AG20443 (cell line): ENCODE measurements around the gene ADARB2.

Source experiments
- DNase-seq: peaks from one replicate; pipeline ENCODE4 v3.0.0; 2012; ENCODE audit warnings: low spot score, mixed read lengths

The ADARB2 gene

GRCh38 chr10:1187855-1188557 lies 549.3 kb downstream of the ADARB2 start:
- no peak for DNase-seq

DNA sequence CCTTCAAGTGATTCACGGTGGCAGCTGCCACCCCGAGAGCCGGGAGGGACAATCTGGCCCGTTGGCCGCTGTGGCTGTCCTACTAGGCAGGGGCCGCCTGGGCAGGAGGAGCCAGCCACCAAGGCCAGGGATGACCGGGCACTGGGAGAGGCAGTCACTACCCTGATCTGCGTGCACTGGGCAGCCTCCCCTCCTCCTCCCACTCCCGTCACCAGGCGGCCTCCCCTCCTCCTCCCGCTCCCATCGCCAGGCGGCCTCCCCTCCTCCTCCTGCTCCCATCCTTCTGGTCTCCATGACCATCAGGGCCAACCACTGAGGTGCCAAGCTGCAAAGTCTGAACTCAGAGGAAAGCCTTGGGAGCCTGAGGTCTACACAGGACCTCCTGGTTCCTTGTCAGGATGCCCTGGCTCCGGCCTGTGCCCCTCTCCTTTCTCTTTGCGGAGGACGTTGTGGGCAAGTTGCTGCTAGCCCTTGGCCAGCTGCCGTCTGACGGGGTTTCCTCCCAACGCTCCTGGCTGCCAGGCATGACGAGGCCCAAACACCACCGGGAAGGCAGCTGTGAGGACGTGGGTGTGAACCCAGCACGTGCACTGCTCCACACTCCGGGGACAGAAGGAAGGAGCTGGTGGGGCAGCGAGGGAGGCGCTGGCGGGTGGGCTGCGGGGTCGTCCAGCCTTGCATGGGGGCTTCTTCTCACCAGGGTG lies 550.0 kb downstream of the ADARB2 start:
- no peak for DNase-seq

GRCh38 chr10:1186683-1186990 lies 550.7 kb downstream of the ADARB2 start:
- DNase-seq, result no peak

- no peak for DNase-seq
These were observed 551.2 kb downstream of the ADARB2 start for GRCh38 chr10:1185911-1186682.

DNA sequence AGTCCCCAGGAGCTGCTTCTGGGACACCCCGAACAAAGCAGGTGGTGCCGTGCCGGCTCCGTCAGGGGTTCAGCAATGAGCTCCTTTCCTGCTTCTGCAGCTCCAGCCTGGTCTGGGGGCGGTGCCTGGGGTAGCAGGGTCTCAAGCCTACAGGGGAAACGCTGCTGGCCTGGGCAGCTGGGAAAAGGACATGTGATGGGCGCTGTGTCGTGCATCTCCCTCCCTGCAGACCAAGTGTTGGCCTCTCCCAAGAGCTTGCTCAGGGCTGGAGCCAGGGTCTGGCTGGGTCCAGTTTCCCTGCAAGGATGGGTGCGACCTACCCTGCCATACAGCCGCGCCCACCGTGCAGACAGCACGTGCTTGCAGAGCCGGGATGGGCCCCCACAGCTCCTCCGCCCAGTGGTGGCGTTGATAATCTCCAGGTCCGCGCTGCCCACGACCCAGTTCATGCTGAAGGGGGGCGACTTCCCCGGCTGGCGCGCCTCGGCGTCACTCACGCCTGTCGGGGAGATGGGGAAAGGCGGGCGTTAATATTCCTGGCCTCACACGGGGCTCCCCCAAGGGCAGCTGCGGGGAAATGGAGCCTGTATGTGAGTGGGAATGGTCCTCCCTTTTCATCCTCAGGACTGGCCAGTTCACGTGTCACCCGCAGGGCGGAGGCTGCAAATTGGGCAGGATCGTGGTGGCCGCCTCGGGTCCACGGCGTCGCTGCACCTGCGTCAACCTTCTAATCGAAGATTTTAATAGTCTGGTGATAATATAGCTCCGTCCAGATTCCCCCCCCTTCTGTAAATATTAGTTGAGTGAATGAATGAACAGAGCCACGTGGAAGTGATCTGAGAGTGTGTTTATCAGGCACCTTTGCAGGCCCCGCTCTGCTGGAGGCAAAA lies 552.5 kb downstream of the ADARB2 start:
- no peak for DNase-seq

DNA sequence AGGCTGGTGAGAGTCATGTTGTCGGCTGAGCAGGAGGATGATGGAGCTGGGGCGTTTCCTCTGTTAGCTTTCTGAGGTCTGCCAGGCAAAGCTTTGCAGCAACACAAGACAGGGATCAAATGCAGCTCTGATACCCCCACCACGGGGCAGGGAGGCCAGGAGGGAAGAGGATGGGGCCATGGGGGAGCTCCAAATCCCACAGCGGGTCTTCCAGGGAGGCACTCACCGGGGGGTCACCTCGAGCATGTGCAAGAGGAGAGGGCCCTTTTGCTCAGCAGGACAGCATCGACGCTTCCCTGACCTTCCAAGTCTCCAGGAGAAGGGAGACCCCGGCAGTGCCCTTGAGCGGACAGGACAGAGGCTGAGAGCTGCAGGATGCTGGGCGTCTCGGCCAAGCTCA lies 553.6 kb downstream of the ADARB2 start:
- DNase-seq, result no peak

- no peak for DNase-seq
These were observed 554.3 kb downstream of the ADARB2 start for GRCh38 chr10:1183033-1183396.

DNA sequence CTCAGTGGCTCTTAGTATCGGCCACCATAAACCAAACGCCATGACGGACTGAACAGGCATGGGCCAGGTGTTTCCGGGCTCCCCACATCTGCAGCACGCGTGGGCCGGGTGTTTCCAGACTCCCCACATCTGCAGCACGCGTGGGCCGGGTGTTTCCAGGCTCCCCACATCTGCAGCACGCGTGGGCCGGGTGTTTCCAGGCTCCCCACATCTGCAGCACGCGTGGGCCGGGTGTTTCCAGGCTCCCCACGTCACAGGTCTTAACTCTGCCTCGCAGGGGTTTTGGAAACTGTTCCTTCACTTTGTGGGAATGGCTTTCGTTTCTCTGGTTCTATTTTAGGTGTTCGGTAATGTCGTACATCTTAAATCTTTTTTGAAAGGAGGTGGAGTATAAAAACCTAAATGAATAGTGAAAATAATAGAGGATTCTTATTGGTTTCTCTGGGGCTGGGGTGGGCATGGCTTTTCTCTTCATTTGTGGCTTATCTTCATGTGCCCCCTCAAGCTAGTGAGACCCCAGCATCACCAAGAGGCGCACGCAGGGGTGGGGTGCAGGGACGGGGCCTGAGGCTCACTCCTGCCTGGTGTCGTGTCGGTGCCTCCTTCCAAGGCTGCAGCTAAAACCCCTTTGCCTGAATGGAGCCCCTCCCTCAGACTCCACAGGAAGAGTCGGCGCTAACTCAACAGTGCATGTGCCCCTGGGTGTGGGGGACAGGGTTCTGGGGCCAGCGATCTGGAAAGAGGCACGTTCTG lies 554.9 kb downstream of the ADARB2 start:
- no peak for DNase-seq

DNA sequence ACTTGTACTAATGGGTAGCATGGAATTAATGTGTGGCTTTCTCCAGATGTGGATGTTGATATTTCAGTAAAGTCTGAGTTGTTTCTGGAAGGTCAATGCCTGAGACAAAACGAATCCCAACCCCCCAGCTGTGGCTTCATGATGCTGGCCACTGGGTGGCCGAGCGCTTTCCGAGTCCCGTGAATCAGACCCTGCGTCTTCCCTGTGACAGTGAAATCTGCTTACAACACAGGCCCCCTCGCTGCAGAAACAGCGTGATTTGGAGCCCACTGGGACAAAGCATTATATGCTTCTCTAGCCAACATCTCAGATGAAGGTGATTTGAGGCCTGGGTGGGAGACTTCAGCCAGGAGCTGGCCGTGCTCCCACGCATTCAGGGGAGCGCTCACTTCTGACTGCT lies 556.5 kb downstream of the ADARB2 start:
- no peak for DNase-seq

- DNase-seq, result no peak
These were observed 557.1 kb downstream of the ADARB2 start for GRCh38 chr10:1180071-1180730.

GRCh38 chr10:1179346-1180070 lies 557.8 kb downstream of the ADARB2 start:
- DNase-seq, result no peak

DNA sequence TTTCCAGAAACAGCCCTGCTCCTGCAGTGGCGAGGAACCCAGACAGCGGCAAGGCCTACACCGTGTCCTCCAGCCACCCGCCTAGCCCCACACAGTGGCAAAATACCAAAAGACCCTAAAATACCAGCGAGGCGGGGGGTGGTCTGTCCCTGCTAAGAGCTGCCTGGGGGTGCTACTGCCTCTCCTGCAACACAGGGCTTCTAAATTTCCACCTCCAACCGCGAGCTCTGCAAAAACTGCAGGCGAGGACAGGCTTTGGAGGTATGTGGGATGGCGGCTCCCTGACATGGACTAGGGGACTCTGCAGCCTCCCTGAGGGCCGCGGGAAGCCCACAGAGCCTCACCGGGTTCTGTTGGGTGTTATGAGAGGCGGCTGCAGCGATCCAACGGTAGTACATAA lies 558.8 kb downstream of the ADARB2 start:
- no peak for DNase-seq

DNA sequence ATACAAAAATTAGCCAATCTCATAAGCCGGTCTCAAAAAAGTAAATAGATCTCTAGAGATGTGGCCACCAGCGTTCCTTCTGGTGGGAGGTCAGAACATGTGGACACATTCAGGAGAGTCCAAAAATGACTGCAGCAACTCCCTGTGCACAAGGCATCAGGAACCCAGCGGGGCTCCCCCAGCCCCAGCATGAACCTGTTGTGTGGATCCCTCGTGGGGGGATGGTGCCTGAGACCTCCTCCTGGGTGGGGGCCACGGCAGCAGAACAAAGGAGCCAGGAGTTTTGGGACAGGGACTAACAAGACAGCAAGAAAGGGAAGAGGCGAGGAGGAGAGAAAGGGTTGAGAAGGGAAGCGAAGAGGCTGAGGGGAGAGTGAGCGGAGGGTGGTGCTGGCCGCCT lies 559.4 kb downstream of the ADARB2 start:
- DNase-seq, result no peak

DNA sequence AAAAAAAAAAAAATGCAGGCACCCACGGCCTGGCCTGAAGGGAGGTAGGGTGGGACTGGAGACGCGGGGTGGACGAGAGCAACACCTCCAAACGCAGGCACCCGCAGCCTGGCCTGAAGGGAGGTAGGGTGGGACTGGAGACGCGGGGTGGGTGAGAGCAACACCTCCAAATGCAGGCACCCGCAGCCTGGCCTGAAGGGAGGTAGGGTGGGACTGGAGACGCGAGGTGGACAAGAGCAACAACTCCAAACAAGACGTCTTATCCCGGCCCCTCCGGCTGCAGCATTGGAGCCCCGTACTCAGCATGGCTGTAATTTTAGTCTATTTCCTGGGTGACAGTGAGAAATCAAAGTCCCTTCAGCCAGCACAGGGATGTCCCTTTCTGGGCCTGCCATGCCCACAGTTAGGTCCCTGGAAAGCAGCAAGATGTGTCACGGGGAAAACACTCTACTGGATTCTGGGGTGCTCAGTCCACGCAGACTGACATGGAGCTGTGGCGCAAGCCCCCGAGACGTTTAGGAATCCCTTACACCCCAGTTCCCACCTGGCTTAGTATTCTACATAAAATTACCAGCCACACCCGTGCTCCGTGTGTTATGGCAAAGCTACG lies 561.3 kb downstream of the ADARB2 start:
- DNase-seq, result no peak

- no peak for DNase-seq
These were observed 563.3 kb downstream of the ADARB2 start for GRCh38 chr10:1174022-1174421.

- no peak for DNase-seq
These were observed 564.2 kb downstream of the ADARB2 start for GRCh38 chr10:1173091-1173490.

GRCh38 chr10:1172256-1172984 lies 564.9 kb downstream of the ADARB2 start:
- DNase-seq, result no peak

DNA sequence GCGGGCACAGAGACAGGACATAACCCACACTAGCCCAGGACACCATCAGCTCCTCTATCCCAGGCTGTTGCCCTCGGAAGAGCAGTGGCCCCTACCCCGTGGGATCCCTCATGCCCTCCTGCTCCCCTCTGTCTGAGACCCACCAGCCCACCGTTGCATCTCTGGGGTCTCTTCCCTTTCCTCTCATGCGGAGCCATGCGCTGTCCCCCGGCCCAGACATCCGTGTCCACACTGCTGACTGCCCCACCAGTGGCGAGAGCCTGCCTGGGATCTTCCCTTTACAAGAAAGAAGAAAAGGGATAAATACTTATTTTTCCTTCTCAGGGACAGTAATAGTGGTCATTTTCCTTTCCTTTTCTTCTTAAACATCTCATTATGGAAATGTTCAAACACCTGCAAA lies 565.7 kb downstream of the ADARB2 start:
- no peak for DNase-seq

DNA sequence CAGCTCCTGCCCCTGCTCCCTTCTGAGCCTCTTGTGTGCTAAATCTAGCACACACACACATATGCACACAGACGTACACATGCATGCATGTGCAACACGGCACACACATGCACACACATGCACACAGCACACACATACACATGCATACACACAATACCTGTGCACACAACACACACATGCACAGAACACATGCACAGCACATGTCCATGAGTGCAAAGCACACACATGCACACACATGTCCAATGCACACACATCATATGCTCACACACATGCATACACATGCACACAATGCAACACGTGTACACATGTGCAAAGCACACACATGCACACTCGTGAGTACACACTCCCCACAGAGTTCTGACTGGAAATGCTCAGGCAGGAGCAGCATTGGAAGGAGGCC lies 566.1 kb downstream of the ADARB2 start:
- DNase-seq, result no peak
